ENCODE measurements around the gene MOB3A. TPM values are rescaled to one million over a fixed set of nuclear protein-coding genes. Genes with fewer than 3 reads are reported as not detected.

The MOB3A gene
- total RNA-seq, 1 experiment from 2014 or later: 9.7 TPM

Other genes starting within 250 kb of the MOB3A start
- 2.2 and 4.4 TPM in 2 replicates for gene REXO1, start 247.8 kb downstream of the MOB3A start, total RNA-seq (2014; rRNA removed; shearing (Covaris generic); ENCODE audit: low replicate concordance)
- 8.1 and 12.6 TPM in 2 replicates for gene KLF16, start 232.7 kb downstream of the MOB3A start, total RNA-seq (2014; rRNA removed; shearing (Covaris generic); ENCODE audit: low replicate concordance)
- gene ABHD17A, start 210.8 kb downstream of the MOB3A start, total RNA-seq (2014; rRNA removed; shearing (Covaris generic); ENCODE audit: low replicate concordance): 51.7 and 70.7 TPM in 2 replicates
- gene ADAT3, start 190.9 kb downstream of the MOB3A start, total RNA-seq (2014; rRNA removed; shearing (Covaris generic); ENCODE audit: low replicate concordance): 3.6 TPM in 1 of 2 replicates, not detected in the other
- gene SCAMP4, start 190.9 kb downstream of the MOB3A start, total RNA-seq (2014; rRNA removed; shearing (Covaris generic); ENCODE audit: low replicate concordance): 33.0 and 41.5 TPM in 2 replicates
- 20.1 and 34.5 TPM in 2 replicates for gene CSNK1G2, start 155.2 kb downstream of the MOB3A start, total RNA-seq (2014; rRNA removed; shearing (Covaris generic); ENCODE audit: low replicate concordance)
- 34.4 and 36.4 TPM in 2 replicates for gene BTBD2, start 80.6 kb downstream of the MOB3A start, total RNA-seq (2014; rRNA removed; shearing (Covaris generic); ENCODE audit: low replicate concordance)
- gene MKNK2, start 45.1 kb downstream of the MOB3A start, total RNA-seq (2014; rRNA removed; shearing (Covaris generic); ENCODE audit: low replicate concordance): 17.9 and 38.6 TPM in 2 replicates
- not detected in 2 replicates for gene IZUMO4, start 589 bp upstream of the MOB3A start, total RNA-seq (2014; rRNA removed; shearing (Covaris generic); ENCODE audit: low replicate concordance)
- 65.6 and 91.8 TPM in 2 replicates for gene AP3D1, start 55.2 kb upstream of the MOB3A start, total RNA-seq (2014; rRNA removed; shearing (Covaris generic); ENCODE audit: low replicate concordance)
- gene DOT1L, start 67.6 kb upstream of the MOB3A start, total RNA-seq (2014; rRNA removed; shearing (Covaris generic); ENCODE audit: low replicate concordance): 3.5 and 5.4 TPM in 2 replicates
- 23.1 and 25.6 TPM in 2 replicates for gene PLEKHJ1, start 140.0 kb upstream of the MOB3A start, total RNA-seq (2014; rRNA removed; shearing (Covaris generic); ENCODE audit: low replicate concordance)
- 5.5 and 23.7 TPM in 2 replicates for gene SF3A2, start 140.5 kb upstream of the MOB3A start, total RNA-seq (2014; rRNA removed; shearing (Covaris generic); ENCODE audit: low replicate concordance)
- 0.49 and 4.1 TPM in 2 replicates for gene AMH, start 153.0 kb upstream of the MOB3A start, total RNA-seq (2014; rRNA removed; shearing (Covaris generic); ENCODE audit: low replicate concordance)
- not detected in 2 replicates for gene JSRP1, start 160.1 kb upstream of the MOB3A start, total RNA-seq (2014; rRNA removed; shearing (Covaris generic); ENCODE audit: low replicate concordance)
- not detected in 2 replicates for gene PEAK3, start 185.8 kb upstream of the MOB3A start, total RNA-seq (2014; rRNA removed; shearing (Covaris generic); ENCODE audit: low replicate concordance)
- not detected in 2 replicates for gene LINGO3, start 211.8 kb upstream of the MOB3A start, total RNA-seq (2014; rRNA removed; shearing (Covaris generic); ENCODE audit: low replicate concordance)
- 73.8 and 259 TPM in 2 replicates for gene LSM7, start 232.3 kb upstream of the MOB3A start, total RNA-seq (2014; rRNA removed; shearing (Covaris generic); ENCODE audit: low replicate concordance)
- gene SPPL2B, start 232.4 kb upstream of the MOB3A start, total RNA-seq (2014; rRNA removed; shearing (Covaris generic); ENCODE audit: low replicate concordance): 14.9 and 17.8 TPM in 2 replicates

Measured in MG63 (cell line).